ENCODE measurements around the gene SLC35B2. TPM values are rescaled to one million over a fixed set of nuclear protein-coding genes. Genes with fewer than 3 reads are reported as not detected.

The SLC35B2 gene
- total RNA-seq, 1 experiment from 2014 or later = 105 TPM

DNA sequence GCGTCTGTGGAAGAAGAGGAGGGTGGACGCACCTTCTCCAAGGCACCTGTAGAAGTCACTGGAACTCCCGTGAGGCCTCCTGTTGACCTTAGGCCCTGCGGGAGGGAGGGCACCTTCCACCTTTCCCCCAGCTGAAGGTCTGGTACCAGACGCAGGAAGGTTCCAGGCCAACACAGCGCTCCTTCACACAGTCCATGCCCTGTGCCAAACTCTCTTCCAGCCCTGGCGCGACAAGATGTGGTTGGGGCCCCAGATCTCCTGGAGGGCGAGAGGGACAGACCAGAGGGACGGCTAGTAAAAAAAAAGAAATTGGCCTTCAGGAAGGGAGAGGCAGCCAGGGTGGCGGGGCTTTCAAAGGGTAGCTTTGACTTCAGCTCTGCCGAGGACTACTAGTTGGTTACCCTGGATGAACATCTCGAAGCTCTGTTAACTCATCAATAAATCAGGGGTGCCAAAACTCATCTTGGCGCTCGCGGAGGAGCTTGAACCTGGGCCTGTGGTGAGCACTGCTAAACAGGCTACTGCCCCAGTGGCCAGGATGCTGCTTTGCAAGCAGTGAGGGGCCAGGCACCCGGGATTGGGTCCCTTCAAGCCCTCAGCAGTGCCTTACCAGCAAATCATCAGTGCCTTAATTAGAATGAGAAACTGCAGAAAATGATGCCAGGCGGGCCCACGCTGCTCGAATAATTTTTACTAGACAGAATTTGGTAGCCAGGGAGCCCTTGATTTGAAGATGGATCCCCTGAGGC is 40.9 kb upstream of the SLC35B2 start:
- peak overlapping the region; percentile 42 to 43; a peak in 3 of 4 replicates for H3K4me3 ChIP-seq (ENCODE audit: low read depth in 2 of 2, low read length in 2 of 2)
- no peaks in the 10 kb centered on the region for H3K36me3 ChIP-seq (ENCODE audit: control insufficient read depth, insufficient read depth, low read length)
- POLR2A ChIA-PET = no interaction called here
- no TSS peak for BruUV-seq (replicated peaks)
- DNase-seq (ENCODE audit: low read depth, low spot score) = no peak
- H3K4me1 ChIP-seq (ENCODE audit: control insufficient read depth, insufficient read depth, low read length) = peaks cover 8% of the 10 kb centered on the region; the same call in 1 of the 2 replicates
- intact Hi-C loops (cut with micrococcal nuclease; ENCODE audit: unreplicated experiment) (no loop called here), in situ Hi-C loops (cut with HindIII; ENCODE audit: low pct_unique_long_range_greater_than_20kb, low sequenced_read_pairs) (no loop called here)
- TF ChIP-seq SIN3A (IDR thresholded peaks at IDR 0.05; ENCODE audit: borderline replicate concordance, insufficient read depth, low read depth, low read length) (no peak), POLR2AphosphoS5 (IDR thresholded peaks at IDR 0.05; ENCODE audit: low read depth, low read length) (peak; percentile 58; the same call in 1 of the 2 replicates), TCF7L2 (IDR thresholded peaks at IDR 0.05; ENCODE audit: low read depth, low read length) (no peak)
- ATAC-seq = peak; percentile 49
- no peak overlapping the region for H3K27ac ChIP-seq (ENCODE audit: low read length)
- CTCF ChIA-PET = interaction anchor here (0.5 to 1.1 kb wide), 2 partner anchors 30 to 1792 kb away, joined by 4 read pairs; no protein-coding TSS in a partner anchor
- no peaks in the 10 kb centered on the region for H3K9me3 ChIP-seq (ENCODE audit: control insufficient read depth, insufficient read depth, low read depth, low read length)
- peaks cover 15% of the 10 kb centered on the region for H3K27me3 ChIP-seq (ENCODE audit: control insufficient read depth, insufficient read depth, low read length)

DNA sequence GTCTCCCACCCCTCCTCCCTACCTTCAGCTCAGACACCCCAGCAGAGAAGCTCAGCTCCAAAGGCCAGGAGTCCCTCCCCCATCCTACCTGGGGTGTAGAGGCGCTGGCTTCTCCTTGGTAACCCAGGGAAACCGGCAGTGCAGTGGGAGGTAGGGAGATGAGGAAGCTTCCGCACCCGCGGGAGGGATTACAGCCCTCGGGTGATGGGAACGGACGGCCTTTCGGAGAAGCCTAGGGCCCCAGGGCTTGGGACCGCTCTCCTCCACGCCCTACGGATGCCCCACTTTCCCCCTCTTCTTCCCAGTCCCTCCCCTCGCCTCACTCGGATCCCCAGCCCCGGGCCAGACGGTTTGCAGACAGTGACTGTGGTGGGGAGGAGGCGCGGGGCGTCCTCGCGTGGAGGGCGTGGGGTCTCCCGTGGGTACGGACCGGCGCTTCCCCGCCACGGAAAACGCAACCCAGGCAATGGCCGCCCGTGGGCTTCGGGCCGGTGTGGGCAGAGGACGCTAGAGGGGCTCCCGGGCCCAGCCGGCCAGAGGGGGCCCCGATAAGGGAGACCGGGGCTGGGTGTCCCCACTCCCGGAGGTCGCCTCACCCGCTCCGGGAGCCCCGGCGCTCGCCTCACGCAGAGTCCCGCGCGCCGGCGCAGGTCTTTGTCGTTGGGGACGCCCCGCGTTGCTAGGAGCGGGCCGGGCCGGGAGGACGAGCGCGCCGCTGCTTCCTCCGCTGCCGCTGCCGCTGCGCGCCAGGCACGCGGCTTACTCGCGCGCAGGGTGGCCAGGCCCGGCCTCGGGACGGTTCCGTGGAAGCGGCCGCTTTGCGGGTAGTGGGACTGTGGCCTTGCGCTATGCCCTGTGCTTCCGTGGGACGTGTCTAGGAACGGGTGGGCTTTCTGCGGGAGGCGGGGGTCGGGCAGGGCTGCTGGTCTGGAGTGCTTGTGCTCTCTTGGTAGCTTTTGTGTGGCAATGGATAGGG is 40.0 kb upstream of the SLC35B2 start:
- DNase-seq (ENCODE audit: low read depth, low spot score) (no peak), ATAC-seq (peak; percentile 80)
- intact Hi-C loops (cut with micrococcal nuclease; ENCODE audit: unreplicated experiment) = no loop called here
- no TSS peak for BruUV-seq (replicated peaks)
- CTCF ChIA-PET = no interaction called here
- H3K36me3 ChIP-seq (ENCODE audit: control insufficient read depth, insufficient read depth, low read length) = no peaks in the 10 kb centered on the region
- H3K4me3 ChIP-seq (ENCODE audit: low read depth in 2 of 2, low read length in 2 of 2) = peak overlapping the region; percentile 42 to 43
- peaks cover 15% of the 10 kb centered on the region for H3K27me3 ChIP-seq (ENCODE audit: control insufficient read depth, insufficient read depth, low read length)
- POLR2A ChIA-PET = interaction anchor here (0.6 kb wide), 1 partner anchor 15 kb away, joined by 4 read pairs; no protein-coding TSS in a partner anchor
- H3K9me3 ChIP-seq (ENCODE audit: control insufficient read depth, insufficient read depth, low read depth, low read length) = no peaks in the 10 kb centered on the region
- in situ Hi-C loops (cut with HindIII; ENCODE audit: low pct_unique_long_range_greater_than_20kb, low sequenced_read_pairs) = no loop called here
- no peak overlapping the region for H3K27ac ChIP-seq (ENCODE audit: low read length)
- H3K4me1 ChIP-seq (ENCODE audit: control insufficient read depth, insufficient read depth, low read length) = peaks cover 8% of the 10 kb centered on the region; the same call in 1 of the 2 replicates
- TF ChIP-seq, protein P1, sequence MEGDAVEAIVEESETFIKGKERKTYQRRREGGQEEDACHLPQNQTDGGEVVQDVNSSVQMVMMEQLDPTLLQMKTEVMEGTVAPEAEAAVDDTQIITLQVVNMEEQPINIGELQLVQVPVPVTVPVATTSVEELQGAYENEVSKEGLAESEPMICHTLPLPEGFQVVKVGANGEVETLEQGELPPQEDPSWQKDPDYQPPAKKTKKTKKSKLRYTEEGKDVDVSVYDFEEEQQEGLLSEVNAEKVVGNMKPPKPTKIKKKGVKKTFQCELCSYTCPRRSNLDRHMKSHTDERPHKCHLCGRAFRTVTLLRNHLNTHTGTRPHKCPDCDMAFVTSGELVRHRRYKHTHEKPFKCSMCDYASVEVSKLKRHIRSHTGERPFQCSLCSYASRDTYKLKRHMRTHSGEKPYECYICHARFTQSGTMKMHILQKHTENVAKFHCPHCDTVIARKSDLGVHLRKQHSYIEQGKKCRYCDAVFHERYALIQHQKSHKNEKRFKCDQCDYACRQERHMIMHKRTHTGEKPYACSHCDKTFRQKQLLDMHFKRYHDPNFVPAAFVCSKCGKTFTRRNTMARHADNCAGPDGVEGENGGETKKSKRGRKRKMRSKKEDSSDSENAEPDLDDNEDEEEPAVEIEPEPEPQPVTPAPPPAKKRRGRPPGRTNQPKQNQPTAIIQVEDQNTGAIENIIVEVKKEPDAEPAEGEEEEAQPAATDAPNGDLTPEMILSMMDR (IDR thresholded peaks at IDR 0.05) = no peak
- TF ChIP-seq SIN3A (IDR thresholded peaks at IDR 0.05; ENCODE audit: borderline replicate concordance, insufficient read depth, low read depth, low read length) = no peak
- no peak for TF ChIP-seq POLR2AphosphoS5 (IDR thresholded peaks at IDR 0.05; ENCODE audit: low read depth, low read length)
- no peak for TF ChIP-seq TCF7L2 (IDR thresholded peaks at IDR 0.05; ENCODE audit: low read depth, low read length)
- TF ChIP-seq, protein P2, sequence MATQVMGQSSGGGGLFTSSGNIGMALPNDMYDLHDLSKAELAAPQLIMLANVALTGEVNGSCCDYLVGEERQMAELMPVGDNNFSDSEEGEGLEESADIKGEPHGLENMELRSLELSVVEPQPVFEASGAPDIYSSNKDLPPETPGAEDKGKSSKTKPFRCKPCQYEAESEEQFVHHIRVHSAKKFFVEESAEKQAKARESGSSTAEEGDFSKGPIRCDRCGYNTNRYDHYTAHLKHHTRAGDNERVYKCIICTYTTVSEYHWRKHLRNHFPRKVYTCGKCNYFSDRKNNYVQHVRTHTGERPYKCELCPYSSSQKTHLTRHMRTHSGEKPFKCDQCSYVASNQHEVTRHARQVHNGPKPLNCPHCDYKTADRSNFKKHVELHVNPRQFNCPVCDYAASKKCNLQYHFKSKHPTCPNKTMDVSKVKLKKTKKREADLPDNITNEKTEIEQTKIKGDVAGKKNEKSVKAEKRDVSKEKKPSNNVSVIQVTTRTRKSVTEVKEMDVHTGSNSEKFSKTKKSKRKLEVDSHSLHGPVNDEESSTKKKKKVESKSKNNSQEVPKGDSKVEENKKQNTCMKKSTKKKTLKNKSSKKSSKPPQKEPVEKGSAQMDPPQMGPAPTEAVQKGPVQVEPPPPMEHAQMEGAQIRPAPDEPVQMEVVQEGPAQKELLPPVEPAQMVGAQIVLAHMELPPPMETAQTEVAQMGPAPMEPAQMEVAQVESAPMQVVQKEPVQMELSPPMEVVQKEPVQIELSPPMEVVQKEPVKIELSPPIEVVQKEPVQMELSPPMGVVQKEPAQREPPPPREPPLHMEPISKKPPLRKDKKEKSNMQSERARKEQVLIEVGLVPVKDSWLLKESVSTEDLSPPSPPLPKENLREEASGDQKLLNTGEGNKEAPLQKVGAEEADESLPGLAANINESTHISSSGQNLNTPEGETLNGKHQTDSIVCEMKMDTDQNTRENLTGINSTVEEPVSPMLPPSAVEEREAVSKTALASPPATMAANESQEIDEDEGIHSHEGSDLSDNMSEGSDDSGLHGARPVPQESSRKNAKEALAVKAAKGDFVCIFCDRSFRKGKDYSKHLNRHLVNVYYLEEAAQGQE (IDR thresholded peaks at IDR 0.05; ENCODE audit: insufficient read depth in 1 of 2, low read depth in 2 of 2, low read length in 1 of 2) = no peak

All from Panc1 (cell line).